ENCODE measurements around the gene DEFB112. TPM values are rescaled to one million over a fixed set of nuclear protein-coding genes. Genes with fewer than 3 reads are reported as not detected.

Gene DEFB112
- total RNA-seq, result not detected

- H3K36me3 ChIP-seq, result no peaks in the 10 kb centered on the region
- H3K4me3 ChIP-seq, result no peak within 1 kb of the TSS
- H3K27me3 ChIP-seq (replicated peaks; ENCODE audit: insufficient read depth), result no peaks in the 10 kb centered on the region
- no peaks in the 10 kb centered on the region for H3K4me1 ChIP-seq (ENCODE audit: control insufficient read depth in 1 of 2, low read depth in 2 of 2)
- no peak within 1 kb of the TSS for H3K27ac ChIP-seq
- no peak for TF ChIP-seq CTCF (IDR thresholded peaks at IDR 0.05)
- H3K9me3 ChIP-seq, result no peaks in the 10 kb centered on the region
- DNase-seq (ENCODE audit: low spot score) (no peak), ATAC-seq (ENCODE audit: insufficient number of reproducible peaks, low FRiP score, low read depth) (no peak)
These were observed at the start of gene DEFB112 for GRCh38 chr6:50049829-50050228. TSS of gene DEFB112 (minus strand) at chr6:50049929. CDS start at chr6:50049869, 60 bp downstream.

DNA sequence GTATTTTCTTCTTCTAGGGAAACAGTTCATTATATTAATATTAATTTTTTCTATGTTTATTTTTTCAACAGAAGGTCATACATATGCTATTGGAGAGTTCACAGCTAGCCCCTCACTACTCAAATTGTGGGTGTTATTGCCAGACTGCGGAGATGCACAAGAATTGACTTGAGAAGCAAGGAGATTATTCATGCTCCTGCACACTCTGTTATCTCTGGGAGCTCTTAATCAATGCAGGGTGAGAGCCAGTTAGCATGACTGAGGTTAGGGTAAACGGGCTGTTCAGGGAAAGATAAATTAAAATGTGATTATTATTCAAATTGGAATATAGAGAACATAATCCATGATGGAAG lies 48.9 kb upstream of the DEFB112 start:
- no peak for ATAC-seq (ENCODE audit: insufficient number of reproducible peaks, low FRiP score, low read depth)
- DNase-seq (ENCODE audit: low spot score), result no peak
- H3K9me3 ChIP-seq, result no peaks in the 10 kb centered on the region
- H3K27me3 ChIP-seq (replicated peaks; ENCODE audit: insufficient read depth), result no peaks in the 10 kb centered on the region
- TF ChIP-seq CTCF (IDR thresholded peaks at IDR 0.05), result no peak
- no peak overlapping the region for H3K4me3 ChIP-seq
- no peaks in the 10 kb centered on the region for H3K4me1 ChIP-seq (ENCODE audit: control insufficient read depth in 1 of 2, low read depth in 2 of 2)
- H3K36me3 ChIP-seq, result no peaks in the 10 kb centered on the region
- no peak overlapping the region for H3K27ac ChIP-seq

DNA sequence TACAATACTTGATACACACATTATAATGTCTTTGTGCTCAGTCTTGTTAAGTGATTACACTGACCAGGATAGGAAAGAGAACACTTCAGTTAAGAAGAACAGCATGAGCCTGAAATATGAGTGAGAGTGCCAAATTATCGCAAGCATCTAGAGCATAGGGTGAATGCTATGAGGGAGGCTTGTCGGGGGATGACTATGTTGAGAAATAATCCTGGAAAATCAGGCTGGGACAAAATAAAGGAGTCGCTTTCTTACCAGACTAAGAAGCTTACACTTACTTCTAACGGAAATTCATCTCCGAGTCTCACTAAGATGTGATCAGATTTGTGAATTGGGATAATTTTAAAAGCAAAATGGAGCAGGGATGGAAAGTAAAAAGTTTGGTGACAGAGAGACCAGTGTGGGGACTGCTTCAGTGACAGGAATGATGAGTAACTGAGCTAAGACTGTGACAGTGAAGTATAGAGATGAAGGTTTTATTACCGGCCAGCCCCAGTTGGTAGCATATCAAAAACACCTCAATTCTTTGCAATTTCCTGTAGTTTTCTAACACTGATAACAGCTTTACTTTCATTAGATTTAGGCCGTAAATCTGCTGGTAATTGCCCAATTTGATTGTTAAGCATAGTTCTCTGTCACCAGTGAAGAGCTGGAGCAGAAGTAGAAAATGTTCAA lies 48.4 kb upstream of the DEFB112 start:
- Histone ChIP-seq H3K9me3 (no peaks in the 10 kb centered on the region), H3K27me3 (replicated peaks; ENCODE audit: insufficient read depth) (no peaks in the 10 kb centered on the region), H3K4me1 (ENCODE audit: control insufficient read depth in 1 of 2, low read depth in 2 of 2) (no peaks in the 10 kb centered on the region), H3K4me3 (no peak overlapping the region), H3K27ac (no peak overlapping the region), H3K36me3 (no peaks in the 10 kb centered on the region)
- TF ChIP-seq CTCF (IDR thresholded peaks at IDR 0.05), result no peak
- DNase-seq (ENCODE audit: low spot score), result no peak
- no peak for ATAC-seq (ENCODE audit: insufficient number of reproducible peaks, low FRiP score, low read depth)

GRCh38 chr6:50096296-50096695 lies 46.6 kb upstream of the DEFB112 start:
- H3K4me1 ChIP-seq (ENCODE audit: control insufficient read depth in 1 of 2, low read depth in 2 of 2), result no peaks in the 10 kb centered on the region
- H3K9me3 ChIP-seq, result no peaks in the 10 kb centered on the region
- ATAC-seq (ENCODE audit: insufficient number of reproducible peaks, low FRiP score, low read depth) (no peak), DNase-seq (ENCODE audit: low spot score) (no peak)
- no peaks in the 10 kb centered on the region for H3K36me3 ChIP-seq
- TF ChIP-seq CTCF (IDR thresholded peaks at IDR 0.05), result no peak
- H3K27ac ChIP-seq, result no peak overlapping the region
- H3K4me3 ChIP-seq, result no peak overlapping the region
- no peaks in the 10 kb centered on the region for H3K27me3 ChIP-seq (replicated peaks; ENCODE audit: insufficient read depth)

- no peak for TF ChIP-seq CTCF (IDR thresholded peaks at IDR 0.05)
- ATAC-seq (ENCODE audit: insufficient number of reproducible peaks, low FRiP score, low read depth) (no peak), DNase-seq (ENCODE audit: low spot score) (no peak)
- H3K4me3 ChIP-seq, result no peak overlapping the region
- H3K9me3 ChIP-seq, result no peaks in the 10 kb centered on the region
- H3K4me1 ChIP-seq (ENCODE audit: control insufficient read depth in 1 of 2, low read depth in 2 of 2), result no peaks in the 10 kb centered on the region
- no peaks in the 10 kb centered on the region for H3K27me3 ChIP-seq (replicated peaks; ENCODE audit: insufficient read depth)
- no peak overlapping the region for H3K27ac ChIP-seq
- H3K36me3 ChIP-seq, result no peaks in the 10 kb centered on the region
These were observed 44.2 kb upstream of the DEFB112 start for GRCh38 chr6:50093938-50094272.
